HT-29 (cell line): ENCODE measurements around the gene DYDC2. TPM values are rescaled to one million over a fixed set of nuclear protein-coding genes. Genes with fewer than 3 reads are reported as not detected.
"Not testable (repeated sequence)": the region's sequence is repeated elsewhere in the genome, so short reads cannot be mapped to it uniquely, and the experiment has no call there.

ENCODE experiments used
- DNase-seq: peaks from one replicate; pipeline ENCODE4 v3.0.0-alpha.2; 2015; ENCODE audit warnings: low spot score
- total RNA-seq: library from RNA; depleted of rRNA; stranded (reverse); fragments of >200 nt; shearing (Covaris generic); gene quantifications from 2 replicates; pipeline ENCODE4 v1.2.3, GENCODE V29; 2014; rRNA removed

DYDC2 gene, protein sequence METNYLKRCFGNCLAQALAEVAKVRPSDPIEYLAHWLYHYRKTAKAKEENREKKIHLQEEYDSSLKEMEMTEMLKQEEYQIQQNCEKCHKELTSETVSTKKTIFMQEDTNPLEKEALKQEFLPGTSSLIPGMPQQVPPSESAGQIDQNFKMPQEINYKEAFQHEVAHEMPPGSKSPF
- not detected in 2 replicates for total RNA-seq

- no peak for DNase-seq
Measured at GRCh38 chr10:80356563-80356988, at the start of gene DYDC2, which contains the start of gene DYDC1. Gene DYDC2 (plus strand): TSS chr10:80356781. CDS start chr10:80362444, 5,663 bp downstream. Gene DYDC1 (minus strand): TSS chr10:80356755. CDS start chr10:80352601, 4,154 bp downstream.

DNA sequence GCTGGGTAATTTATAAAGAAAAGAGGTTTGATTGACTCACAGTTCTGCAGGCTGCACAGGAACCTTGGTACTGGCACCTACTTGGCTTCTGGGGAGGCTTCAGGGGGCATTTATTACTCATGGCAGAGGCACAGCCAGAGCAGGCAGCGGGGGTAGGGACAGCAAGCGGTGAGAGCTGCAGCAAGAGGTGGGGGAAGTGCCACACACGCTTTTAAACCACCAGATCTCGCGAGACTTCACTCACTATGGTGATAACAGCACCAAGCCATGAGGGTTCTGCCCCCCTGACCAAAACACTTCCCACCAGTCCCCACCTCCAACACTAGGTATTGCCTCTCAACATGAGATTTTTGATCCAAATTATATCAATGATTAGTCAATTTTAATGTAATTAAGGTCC, 43.1 kb upstream of the DYDC2 start:
- DNase-seq = no peak

- no peak for DNase-seq
Measured at GRCh38 chr10:80315391-80315790, 41.2 kb upstream of the DYDC2 start.

GRCh38 chr10:80318742-80319141, 37.8 kb upstream of the DYDC2 start:
- DNase-seq = no peak

- no peak for DNase-seq
Measured at GRCh38 chr10:80319318-80319717, 37.3 kb upstream of the DYDC2 start.

DNA sequence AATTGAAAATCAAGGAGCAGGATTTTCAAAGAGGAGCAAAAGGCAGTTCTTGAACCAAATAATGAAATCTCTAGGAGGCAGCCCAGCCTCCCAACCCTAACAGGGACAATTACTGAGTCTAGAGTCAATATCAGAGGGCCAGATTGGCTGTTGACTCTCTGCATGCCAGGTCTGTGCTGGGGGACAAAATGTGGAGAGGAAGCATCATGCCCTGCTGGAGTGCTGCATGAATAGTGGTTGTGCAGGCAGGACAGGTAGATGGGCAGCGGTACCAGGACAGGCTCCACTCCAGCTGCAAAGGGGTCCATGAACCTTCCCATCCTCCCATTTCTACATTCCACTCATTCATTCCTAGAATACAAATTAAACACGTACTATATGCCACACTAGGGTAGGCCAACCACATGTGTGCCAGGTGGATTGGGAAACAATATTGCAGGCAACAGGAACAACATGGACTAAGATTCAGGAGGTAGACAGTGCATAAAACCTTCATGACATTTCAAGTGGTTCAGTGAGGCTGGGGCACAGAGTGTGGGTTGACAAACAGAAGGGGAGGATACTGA, 36.8 kb upstream of the DYDC2 start:
- no peak for DNase-seq

GRCh38 chr10:80320377-80320776, 36.2 kb upstream of the DYDC2 start:
- DNase-seq = no peak

GRCh38 chr10:80321183-80321582, 35.4 kb upstream of the DYDC2 start:
- no peak for DNase-seq

DNA sequence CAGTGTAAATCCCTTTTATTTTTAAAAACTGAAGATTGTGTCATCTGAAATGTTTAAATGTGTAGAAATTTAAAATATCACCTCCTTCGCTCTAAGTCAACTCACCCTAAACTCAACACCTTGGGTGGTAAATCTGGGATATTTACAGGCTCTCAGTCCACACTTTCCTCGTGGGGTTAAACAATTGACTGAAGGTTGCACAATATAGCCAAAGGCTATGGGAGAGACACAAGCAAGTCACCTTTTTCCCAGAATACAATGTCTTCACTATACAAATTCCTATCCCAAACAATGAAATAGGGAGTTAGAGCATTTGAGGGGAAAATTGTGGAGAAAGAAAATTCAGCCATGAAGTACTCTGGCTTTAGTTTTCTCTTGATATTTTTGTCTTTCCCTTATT, 34.4 kb upstream of the DYDC2 start:
- no peak for DNase-seq

GRCh38 chr10:80322711-80323110, 33.9 kb upstream of the DYDC2 start:
- no peak for DNase-seq

DNA sequence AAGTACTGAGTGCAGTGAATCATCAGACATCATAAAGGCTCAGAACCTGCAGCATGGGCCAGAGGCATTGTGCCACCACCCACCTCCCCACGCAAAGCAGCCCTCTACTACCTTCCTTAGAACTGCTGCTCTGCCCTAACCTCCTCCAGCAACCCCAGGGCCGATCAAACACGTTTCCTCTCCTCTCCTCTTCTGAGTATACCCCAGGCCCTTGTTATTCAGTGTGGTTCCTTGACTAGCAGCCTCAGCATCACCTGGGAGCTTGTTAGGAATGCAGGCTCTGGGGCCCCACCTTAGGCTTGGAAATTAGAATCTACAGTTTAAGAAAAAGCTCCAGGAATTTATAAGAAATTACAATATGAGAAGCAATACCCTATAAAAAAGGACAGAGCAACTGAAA, 33.3 kb upstream of the DYDC2 start:
- no peak for DNase-seq

- DNase-seq = no peak
Measured at GRCh38 chr10:80324086-80324485, 32.5 kb upstream of the DYDC2 start.

DNA sequence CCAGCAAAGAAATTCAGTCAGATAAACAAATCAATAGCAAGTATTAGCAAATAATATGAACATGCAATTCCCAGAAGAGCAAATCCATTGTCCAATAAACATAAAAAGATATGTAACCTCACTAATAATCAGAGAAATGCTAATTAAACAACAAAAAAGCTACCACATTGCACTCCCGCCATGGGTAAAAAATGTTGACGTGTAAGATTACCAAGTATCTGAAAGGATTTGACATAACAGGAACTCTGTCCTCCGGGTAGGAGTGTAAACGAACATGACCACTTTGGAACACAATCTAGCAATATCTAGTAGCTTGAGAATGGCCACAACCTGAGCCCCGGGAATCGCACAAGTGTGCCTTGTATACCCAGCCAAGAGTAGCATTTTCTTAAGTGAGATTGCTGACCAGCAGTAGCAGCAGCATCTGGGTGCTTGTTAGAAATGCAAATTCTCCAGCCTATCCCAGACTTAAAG, 31.7 kb upstream of the DYDC2 start:
- no peak for DNase-seq

- DNase-seq = no peak
Measured at GRCh38 chr10:80333983-80334382, 22.6 kb upstream of the DYDC2 start.

DNA sequence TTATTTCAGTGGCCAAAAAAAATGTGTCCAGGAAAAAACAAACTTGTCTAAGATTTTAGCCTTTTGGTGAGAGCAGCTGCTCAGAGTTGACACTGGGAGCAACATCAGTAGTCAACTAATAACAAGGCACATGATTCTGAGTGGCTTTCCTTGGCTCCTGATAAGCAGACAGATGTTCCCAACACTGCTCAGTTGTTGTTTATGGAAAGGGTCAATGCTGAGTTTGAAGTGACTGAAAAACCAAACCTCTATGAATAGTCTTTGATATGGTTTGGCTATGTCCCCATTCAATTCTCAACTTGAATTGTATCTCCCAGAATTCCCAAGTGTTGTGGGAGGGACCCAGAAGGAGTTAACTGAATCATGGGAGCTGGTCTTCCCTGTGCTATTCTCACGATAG, 12.3 kb upstream of the DYDC2 start:
- no peak for DNase-seq

GRCh38 chr10:80344912-80345311, 11.7 kb upstream of the DYDC2 start:
- DNase-seq = no peak

- DNase-seq = no peak
Measured at GRCh38 chr10:80350251-80350650, 6.3 kb upstream of the DYDC2 start.

- DNase-seq = no peak
Measured at GRCh38 chr10:80351220-80351619, 5.4 kb upstream of the DYDC2 start.

- DNase-seq = no peak
Measured at GRCh38 chr10:80356989-80357850, 639 bp downstream of the DYDC2 start.

DNA sequence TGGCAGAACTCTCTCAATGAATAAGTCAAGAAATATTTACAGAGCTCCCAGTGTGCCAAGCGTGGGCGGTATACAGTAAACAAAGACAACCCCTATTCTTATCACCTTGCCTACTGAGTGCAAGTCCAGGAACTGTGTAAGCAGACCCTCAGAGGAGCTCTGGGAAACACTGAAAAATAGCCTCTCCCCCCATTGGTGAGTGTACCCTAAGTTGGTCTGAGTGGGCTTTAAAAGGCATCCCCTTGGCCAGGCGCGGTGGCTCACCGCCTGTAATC, 1.2 kb downstream of the DYDC2 start:
- no peak for DNase-seq

DNA sequence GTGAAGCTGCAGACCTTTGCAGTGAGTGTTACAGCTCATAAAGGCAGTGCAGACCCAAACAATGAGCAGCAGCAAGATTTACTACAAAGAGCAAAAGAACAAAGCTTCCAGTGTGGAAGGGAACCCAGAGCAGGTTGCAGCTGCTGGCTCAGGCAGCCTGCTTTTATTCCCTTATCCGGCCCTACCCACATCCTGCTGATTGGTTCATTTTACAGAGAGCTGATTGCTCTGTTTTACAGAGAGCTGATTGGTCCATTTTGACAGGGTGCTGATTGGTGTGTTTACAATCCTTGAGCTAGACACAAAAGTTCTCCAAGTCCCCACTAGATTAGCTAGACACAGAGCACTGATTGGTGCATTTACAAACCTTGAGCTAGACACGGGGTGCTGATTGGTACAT, 2.3 kb downstream of the DYDC2 start:
- DNase-seq = not testable (repeated sequence)

DNA sequence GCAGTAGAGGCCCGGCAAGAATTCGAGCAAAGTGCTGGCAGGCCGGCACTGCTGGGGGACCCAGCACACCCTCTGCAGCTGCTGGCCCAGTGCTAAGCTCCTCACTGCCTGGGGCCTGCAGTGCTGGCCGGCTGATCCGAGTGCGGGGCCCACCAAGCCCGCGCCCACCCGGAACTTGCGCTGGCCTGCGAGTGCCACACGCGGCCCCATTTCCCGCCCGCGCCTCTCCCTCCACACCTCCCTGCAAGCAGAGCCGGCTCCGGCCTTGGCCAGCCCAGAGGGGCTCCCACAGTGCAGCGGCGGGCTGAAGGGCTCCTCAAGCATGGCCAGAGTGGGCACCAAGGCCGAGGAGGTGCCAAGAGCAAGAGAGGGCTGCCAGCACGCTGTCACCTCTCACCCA, 3.1 kb downstream of the DYDC2 start:
- no peak for DNase-seq

GRCh38 chr10:80365510-80365909, 8.9 kb downstream of the DYDC2 start:
- DNase-seq = no peak
